Stimulated activated naive CD8-positive, alpha-beta T cell treated with anti-CD3 and anti-CD28 coated beads, Interleukin-15, amount 100 ng/mL, for 72 hours (primary cell): ENCODE data around the gene STX1B.

Source experiments
- ATAC-seq: fragments of 150-1000 bp; cut with Tn5 transposase; 2 replicates; pipeline ENCODE4 v1.10.0; 2021; ENCODE audit warnings: mild to moderate bottlenecking, moderate library complexity
- DNase-seq, 2 donors: peaks; one replicate each; pipeline ENCODE4 v3.0.0; 2021 to 2022
- H3K27ac Mint-ChIP-seq, 2 donors: one replicate each; pipeline ENCODE4 v1.8.0; 2022; ENCODE audit warnings: mild to moderate bottlenecking in 2 of 2, mixed read lengths in 2 of 2, moderate library complexity in 2 of 2
- H3K27me3 Mint-ChIP-seq: one replicate; pipeline ENCODE4 v1.8.0; 2022; ENCODE audit warnings: mixed read lengths
- H3K4me1 Mint-ChIP-seq: one replicate; pipeline ENCODE4 v1.8.0; 2022; ENCODE audit warnings: mild to moderate bottlenecking, mixed read lengths
- H3K4me3 Mint-ChIP-seq, 2 donors: one replicate each; pipeline ENCODE4 v1.8.0; 2022; ENCODE audit warnings: mild to moderate bottlenecking in 2 of 2, mixed read lengths in 2 of 2, moderate library complexity in 1 of 2
- H3K9me3 Mint-ChIP-seq, 2 donors: one replicate each; pipeline ENCODE4 v1.8.0; 2022; ENCODE audit warnings: mixed read lengths in 2 of 2

STX1B gene

GRCh38 chr16:30957456-30958174 is 52.8 kb downstream of the STX1B start, which contains the start of gene SETD1A:
SETD1A (plus strand) TSS chr16:30957754; CDS start chr16:30958732, 978 bp downstream.
- Mint-ChIP-seq H3K4me3 (peak within 1 kb of the TSS; percentile 96 to 97), H3K9me3 (no peaks in the 10 kb centered on the region), H3K27ac (peak within 1 kb of the TSS; percentile 99), H3K27me3 (no peaks in the 10 kb centered on the region), H3K4me1 (peaks cover 42% of the 10 kb centered on the region)
- ATAC-seq: peak; percentile 92
- DNase-seq: peak; percentile 96 to 97

- Mint-ChIP-seq H3K9me3 (no peaks in the 10 kb centered on the region), H3K27me3 (no peaks in the 10 kb centered on the region), H3K4me3 (peak overlapping the region; percentile 93 to 96), H3K4me1 (peaks cover 42% of the 10 kb centered on the region), H3K27ac (peak overlapping the region; percentile 99)
- DNase-seq: peak; percentile 85 to 91
- ATAC-seq: peak; percentile 85
Observed at GRCh38 chr16:30956601-30957455, 53.6 kb downstream of the STX1B start.

DNA sequence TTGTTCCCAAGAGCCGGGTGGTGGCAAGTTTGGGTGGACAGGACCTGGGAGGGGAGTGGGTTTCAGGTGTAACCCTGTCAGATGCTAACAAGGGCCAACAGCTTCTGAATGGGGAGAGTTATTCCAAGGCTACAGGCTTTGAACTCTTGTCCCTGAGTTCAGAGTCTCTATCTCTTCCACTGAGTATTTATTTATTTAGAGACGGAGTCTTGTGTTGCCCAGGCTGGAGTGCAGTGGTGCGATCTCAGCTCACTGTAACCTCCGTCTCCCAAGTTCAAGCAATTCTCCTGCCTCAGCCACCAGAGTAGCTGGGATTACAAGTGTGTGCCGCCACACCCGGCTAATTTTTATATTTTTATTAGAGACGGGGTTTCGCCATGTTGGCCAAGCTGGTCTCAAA is 55.4 kb downstream of the STX1B start:
- DNase-seq (no peak), ATAC-seq (no peak)
- Mint-ChIP-seq H3K27ac (no peak overlapping the region), H3K4me1 (peaks cover 48% of the 10 kb centered on the region), H3K27me3 (no peaks in the 10 kb centered on the region), H3K4me3 (no peak overlapping the region), H3K9me3 (no peaks in the 10 kb centered on the region)

GRCh38 chr16:30953511-30954124 is 56.8 kb downstream of the STX1B start:
- H3K4me3 Mint-ChIP-seq: no peak overlapping the region

DNA sequence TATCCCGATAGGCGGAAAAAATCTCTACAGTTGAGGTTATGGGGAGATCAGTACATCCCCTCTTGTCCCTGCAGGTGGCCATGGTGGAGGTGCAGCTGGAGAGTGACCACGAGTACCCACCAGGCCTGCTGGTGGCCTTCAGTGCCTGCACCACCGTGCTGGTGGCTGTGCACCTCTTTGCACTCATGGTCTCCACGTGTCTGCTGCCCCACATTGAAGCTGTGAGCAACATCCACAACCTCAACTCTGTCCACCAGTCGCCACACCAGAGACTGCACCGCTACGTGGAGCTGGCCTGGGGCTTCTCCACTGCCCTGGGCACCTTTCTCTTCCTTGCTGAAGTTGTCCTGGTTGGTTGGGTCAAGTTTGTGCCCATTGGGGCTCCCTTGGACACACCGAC is 57.3 kb downstream of the STX1B start:
- Mint-ChIP-seq H3K27ac (no peak overlapping the region), H3K4me1 (peaks cover 37% of the 10 kb centered on the region), H3K4me3 (no peak overlapping the region), H3K9me3 (no peaks in the 10 kb centered on the region), H3K27me3 (no peaks in the 10 kb centered on the region)
- ATAC-seq (no peak), DNase-seq (no peak)

More at GRCh38 chr16:30953511-30954124, 56.8 kb downstream of the STX1B start:
- ATAC-seq (peak; percentile 47), DNase-seq (peak; percentile 68 to 70)
- peak overlapping the region in 1 of 2 donors; percentile 69 for H3K27ac Mint-ChIP-seq
- no peaks in the 10 kb centered on the region for H3K9me3 Mint-ChIP-seq
- H3K4me1 Mint-ChIP-seq: peaks cover 41% of the 10 kb centered on the region
- no peaks in the 10 kb centered on the region for H3K27me3 Mint-ChIP-seq

DNA sequence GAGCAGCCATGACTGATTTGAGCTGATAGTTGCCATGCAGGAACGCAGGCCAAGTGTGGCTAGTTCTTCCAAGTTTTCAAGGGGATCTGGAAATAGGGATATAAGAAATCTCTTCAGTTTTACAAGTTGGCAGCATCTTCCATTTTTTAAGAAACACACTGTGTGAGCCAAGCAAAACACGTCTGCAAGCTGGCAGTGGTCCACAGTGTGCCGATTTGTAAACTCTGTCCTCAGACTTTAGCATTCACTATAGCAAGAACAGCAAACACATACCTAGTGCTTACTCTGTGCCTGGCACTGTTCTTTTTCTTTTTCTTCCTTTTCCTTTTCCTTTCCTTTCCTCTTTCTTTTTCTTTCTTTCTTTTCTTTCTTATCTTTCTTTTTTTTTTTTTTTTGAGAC is 58.7 kb downstream of the STX1B start:
- Mint-ChIP-seq H3K9me3 (no peaks in the 10 kb centered on the region), H3K27ac (peak overlapping the region in 1 of 2 donors; percentile 17), H3K4me3 (no peak overlapping the region), H3K4me1 (peaks cover 34% of the 10 kb centered on the region), H3K27me3 (no peaks in the 10 kb centered on the region)
- ATAC-seq (no peak), DNase-seq (no peak)

GRCh38 chr16:30951193-30951592 is 59.2 kb downstream of the STX1B start:
- Mint-ChIP-seq H3K27ac (no peak overlapping the region), H3K4me3 (no peak overlapping the region), H3K4me1 (peaks cover 29% of the 10 kb centered on the region), H3K9me3 (no peaks in the 10 kb centered on the region), H3K27me3 (no peaks in the 10 kb centered on the region)
- no peak for ATAC-seq
- no peak for DNase-seq

- Mint-ChIP-seq H3K9me3 (no peaks in the 10 kb centered on the region), H3K27me3 (no peaks in the 10 kb centered on the region), H3K27ac (no peak overlapping the region), H3K4me3 (peak overlapping the region; percentile 89 to 95), H3K4me1 (peaks cover 25% of the 10 kb centered on the region)
- DNase-seq (no peak), ATAC-seq (no peak)
Observed at GRCh38 chr16:30950516-30951065, 59.8 kb downstream of the STX1B start.

DNA sequence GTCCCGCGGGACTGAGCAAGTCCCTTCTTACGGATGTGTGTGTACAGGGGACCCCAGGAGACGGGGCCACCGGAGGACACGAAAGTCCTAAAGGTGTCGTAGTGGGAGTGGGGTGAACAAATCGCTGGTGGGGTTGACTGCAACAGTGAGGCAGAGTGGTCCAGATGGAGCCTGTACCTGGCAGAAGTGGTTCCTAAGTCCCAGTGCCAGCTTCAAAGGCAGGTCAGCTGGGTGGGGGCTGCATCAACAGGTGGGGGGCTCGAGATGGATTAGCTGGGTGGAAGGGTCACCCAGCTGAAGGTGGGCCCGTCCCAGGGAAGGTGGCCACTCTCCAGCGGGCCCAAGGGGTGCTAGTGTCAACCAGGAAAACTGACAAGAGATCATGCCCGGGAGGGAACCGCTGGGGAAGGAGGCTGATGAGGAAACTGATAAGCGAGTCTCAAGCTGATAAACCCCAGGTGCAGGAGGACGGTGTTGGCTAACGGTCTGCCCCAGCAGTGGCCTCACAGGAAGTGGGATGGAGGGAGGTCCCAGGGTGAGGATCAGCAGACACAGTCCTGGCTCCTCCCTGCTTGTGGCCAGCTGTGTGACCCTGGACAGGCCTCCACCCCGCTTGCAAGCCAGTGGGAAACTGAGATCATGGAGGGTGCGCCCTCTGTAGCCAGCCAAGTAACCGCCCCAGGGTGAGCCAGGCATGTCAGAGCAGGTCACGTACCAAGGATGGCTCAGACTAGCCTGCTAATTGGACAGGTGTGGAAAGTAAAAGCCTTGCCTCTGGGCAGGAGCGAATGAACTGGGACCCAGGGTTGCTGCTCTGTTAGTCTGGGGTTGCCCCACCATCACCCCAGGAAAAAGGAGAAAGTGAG is 60.6 kb downstream of the STX1B start:
- Mint-ChIP-seq H3K27me3 (no peaks in the 10 kb centered on the region), H3K9me3 (no peaks in the 10 kb centered on the region), H3K4me3 (peak overlapping the region; percentile 89 to 95), H3K4me1 (peaks cover 25% of the 10 kb centered on the region), H3K27ac (peak overlapping the region; percentile 84 to 90)
- DNase-seq: peak; percentile 24 to 69
- ATAC-seq: peak; percentile 78

DNA sequence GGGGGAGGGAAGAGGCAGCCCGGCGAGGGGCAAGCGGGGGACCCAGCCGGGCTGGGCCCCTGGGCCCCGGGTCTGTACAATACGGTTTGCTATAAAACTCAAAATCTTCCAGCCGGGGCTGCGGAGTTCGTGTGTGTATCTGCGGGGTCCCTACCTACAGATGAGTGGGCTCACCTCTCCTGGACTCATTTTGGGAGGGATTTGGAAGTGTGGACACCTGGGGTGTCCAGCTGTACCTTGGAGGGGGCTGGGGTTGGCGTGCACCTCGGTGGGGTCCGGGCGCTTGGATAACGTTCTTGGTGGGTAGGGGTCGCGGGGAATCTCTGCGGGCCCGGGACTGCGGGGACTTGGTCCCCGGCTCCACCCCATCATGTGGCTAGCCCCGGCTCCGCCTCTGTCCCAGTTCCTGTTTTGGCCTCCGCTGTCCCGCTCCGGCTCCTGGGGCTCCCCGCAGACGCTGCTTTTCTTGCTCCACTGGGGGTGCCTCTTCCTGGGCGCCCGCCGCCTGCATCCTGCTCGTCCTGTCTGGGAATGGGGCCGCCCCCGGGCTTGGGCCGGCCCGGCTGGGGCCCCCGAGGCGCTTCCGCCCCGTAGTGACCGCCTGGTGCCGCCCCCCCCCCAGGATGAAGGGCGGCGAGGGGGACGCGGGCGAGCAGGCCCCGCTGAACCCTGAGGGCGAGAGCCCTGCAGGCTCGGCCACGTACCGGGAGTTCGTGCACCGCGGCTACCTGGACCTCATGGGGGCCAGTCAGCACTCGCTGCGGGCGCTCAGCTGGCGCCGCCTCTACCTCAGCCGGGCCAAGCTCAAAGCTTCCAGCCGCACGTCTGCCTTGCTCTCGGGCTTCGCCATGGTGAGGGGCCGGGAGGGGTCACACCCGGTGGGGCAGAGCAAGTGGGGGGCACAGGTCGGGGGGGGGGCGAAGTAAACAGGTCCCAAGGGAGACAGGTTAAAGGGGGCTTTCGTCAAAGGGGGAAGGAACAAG is 61.5 kb downstream of the STX1B start, which contains the start of gene ORAI3:
Gene ORAI3, plus strand, starts transcription at position 402 of the 983 bp plus-strand sequence. Its CDS starts 222 bp downstream, at position 624.
- Mint-ChIP-seq H3K4me3 (peak within 1 kb of the TSS; percentile 89 to 95), H3K27me3 (no peaks in the 10 kb centered on the region), H3K9me3 (no peaks in the 10 kb centered on the region), H3K4me1 (peaks cover 24% of the 10 kb centered on the region), H3K27ac (peak within 1 kb of the TSS; percentile 84 to 90)
- peak; percentile 33 to 44 for DNase-seq
- peak; percentile 54 for ATAC-seq

- peaks cover 16% of the 10 kb centered on the region for H3K4me1 Mint-ChIP-seq
- peak; percentile 2 for ATAC-seq
- H3K27ac Mint-ChIP-seq: no peak overlapping the region
- H3K4me3 Mint-ChIP-seq: peak overlapping the region; percentile 89 to 95
- H3K27me3 Mint-ChIP-seq: no peaks in the 10 kb centered on the region
- no peak for DNase-seq
- H3K9me3 Mint-ChIP-seq: no peaks in the 10 kb centered on the region
Observed at GRCh38 chr16:30947859-30948666, 62.4 kb downstream of the STX1B start.

- Mint-ChIP-seq H3K27ac (no peak overlapping the region), H3K27me3 (no peaks in the 10 kb centered on the region), H3K9me3 (no peaks in the 10 kb centered on the region), H3K4me3 (no peak overlapping the region), H3K4me1 (peaks cover 21% of the 10 kb centered on the region)
- ATAC-seq: no peak
- no peak for DNase-seq
Observed at GRCh38 chr16:30947541-30947858, 62.9 kb downstream of the STX1B start.
